ENCODE measurements around the gene XXYLT1. TPM values are rescaled to one million over a fixed set of nuclear protein-coding genes. Genes with fewer than 3 reads are reported as not detected.

Gene XXYLT1
- total and polyA plus RNA-seq, 12 donors: 6.2 to 14.6 (median 9.3) TPM

DNA sequence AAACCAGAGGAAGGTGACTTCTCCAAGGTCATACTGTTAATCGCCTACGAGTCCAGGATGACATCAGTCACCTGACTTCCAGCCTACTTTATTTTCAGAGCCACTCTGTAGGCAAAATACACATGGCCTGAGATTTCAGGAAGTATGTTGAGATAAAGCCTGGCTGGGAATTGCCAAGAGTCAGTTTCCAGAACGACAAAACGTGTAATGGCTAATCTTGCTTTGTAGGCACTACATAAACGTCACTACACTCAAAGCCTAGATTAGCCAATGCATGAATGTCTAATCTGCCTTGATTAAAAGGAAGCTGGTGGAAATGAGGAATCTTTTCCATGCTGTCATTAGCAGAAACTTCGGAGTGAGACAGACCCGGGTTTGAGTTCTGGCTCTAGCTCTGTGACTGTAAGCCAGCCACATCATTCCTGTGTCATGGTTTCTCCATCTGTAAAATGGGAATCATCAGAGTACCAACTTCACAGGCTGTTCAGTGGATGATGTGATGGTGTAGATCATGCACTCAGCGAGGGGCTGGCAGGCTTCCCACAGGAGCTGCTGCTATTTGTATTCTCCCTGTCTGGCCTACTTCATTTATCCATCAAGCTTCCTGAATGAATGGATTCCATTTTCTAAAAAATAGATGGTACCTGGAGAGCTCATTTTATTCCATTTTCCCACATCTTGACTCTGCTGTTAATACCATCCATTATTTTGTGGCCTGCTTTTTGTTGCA lies 241.9 kb downstream of the XXYLT1 start:
- no peak for TF ChIP-seq POLR2A (IDR thresholded peaks at IDR 0.05)
- TF ChIP-seq, protein P1, sequence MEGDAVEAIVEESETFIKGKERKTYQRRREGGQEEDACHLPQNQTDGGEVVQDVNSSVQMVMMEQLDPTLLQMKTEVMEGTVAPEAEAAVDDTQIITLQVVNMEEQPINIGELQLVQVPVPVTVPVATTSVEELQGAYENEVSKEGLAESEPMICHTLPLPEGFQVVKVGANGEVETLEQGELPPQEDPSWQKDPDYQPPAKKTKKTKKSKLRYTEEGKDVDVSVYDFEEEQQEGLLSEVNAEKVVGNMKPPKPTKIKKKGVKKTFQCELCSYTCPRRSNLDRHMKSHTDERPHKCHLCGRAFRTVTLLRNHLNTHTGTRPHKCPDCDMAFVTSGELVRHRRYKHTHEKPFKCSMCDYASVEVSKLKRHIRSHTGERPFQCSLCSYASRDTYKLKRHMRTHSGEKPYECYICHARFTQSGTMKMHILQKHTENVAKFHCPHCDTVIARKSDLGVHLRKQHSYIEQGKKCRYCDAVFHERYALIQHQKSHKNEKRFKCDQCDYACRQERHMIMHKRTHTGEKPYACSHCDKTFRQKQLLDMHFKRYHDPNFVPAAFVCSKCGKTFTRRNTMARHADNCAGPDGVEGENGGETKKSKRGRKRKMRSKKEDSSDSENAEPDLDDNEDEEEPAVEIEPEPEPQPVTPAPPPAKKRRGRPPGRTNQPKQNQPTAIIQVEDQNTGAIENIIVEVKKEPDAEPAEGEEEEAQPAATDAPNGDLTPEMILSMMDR (IDR thresholded peaks at IDR 0.05): no peak
- no peak overlapping the region for H3K4me3 ChIP-seq
- no peaks in the 10 kb centered on the region for H3K9me3 ChIP-seq (replicated peaks in 1 of 3)
- no peaks in the 10 kb centered on the region for H3K4me1 ChIP-seq (replicated peaks in 1 of 2)
- no peaks in the 10 kb centered on the region for H3K27me3 ChIP-seq
- intact Hi-C loops (cut with DNase I): no loop called here
- peak in 1 of 7 donors; percentile 3 for DNase-seq
- 56 to 68% (median 62%) methylated on average over 8 of the region's 8 CpGs for WGBS, 4 donors
- peak overlapping the region in 1 of 5 donors; percentile 44 for H3K27ac ChIP-seq
- no peaks in the 10 kb centered on the region for H3K36me3 ChIP-seq (replicated peaks in 1 of 2)

DNA sequence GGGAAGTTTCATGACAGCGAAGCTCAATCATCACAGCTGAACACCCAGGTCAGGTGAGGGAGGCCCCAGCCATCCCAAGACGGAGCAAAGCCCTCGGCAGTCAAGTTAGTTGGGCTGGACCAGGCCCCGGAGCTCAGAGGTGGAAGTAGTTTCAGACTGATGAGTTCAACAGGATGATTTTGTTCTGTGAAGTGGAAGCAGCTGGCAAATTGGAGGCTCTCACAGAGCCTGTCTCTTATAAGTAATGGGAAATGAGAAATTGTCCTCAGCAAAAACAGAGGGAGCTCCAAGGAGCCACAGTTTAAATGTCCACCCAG lies 245.1 kb downstream of the XXYLT1 start:
- Histone ChIP-seq H3K4me3 (no peak overlapping the region), H3K27ac (no peak overlapping the region), H3K27me3 (no peaks in the 10 kb centered on the region), H3K9me3 (replicated peaks in 1 of 3) (no peaks in the 10 kb centered on the region), H3K4me1 (replicated peaks in 1 of 2) (no peaks in the 10 kb centered on the region), H3K36me3 (replicated peaks in 1 of 2) (no peaks in the 10 kb centered on the region)
- DNase-seq: no peak
- WGBS, 4 donors: 88 to 98% (median 91%) methylated on average over 4 of the region's 4 CpGs
- TF ChIP-seq, protein P1 (IDR thresholded peaks at IDR 0.05): no peak
- TF ChIP-seq POLR2A (IDR thresholded peaks at IDR 0.05): no peak
- intact Hi-C loops (cut with DNase I): no loop called here

DNA sequence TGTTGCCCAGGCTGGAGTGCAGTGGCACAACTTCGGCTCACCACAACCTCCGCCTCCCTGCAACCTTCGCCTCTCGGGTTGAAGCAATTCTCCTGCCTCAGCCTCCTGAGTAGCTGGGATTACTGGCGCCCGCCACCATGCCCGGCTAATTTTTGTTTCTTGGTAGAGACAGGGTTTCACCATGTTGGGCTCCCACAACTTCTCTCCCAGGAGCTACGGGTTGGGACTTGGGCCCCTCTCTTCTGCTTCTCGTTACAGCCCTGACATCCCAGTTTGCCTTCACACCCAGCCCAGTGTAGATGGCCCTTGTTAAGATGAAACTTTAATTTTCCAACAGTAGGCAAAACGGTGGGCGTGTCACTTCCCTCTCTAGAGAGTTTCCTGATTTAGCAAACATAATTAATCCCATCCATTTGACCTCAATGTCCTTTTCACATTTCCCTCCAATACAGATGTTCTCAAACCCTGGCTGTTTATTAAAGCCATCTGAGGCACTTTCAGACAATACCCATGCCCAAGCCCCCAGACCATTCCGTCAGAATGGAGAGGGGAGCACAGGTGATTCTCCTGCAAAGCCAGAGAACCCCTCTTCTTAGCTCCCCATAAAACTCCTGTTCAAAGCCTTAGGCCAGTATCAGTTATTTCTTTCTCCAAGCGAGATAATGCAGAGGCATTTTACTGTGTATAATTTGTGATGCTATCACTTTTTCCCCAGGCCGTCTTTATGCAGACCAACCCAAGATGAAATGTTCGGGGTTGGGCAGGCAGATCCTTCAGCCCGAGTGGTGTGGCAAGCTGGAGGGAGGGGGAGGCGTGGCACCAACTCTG lies 245.7 kb downstream of the XXYLT1 start:
- no peak for TF ChIP-seq POLR2A (IDR thresholded peaks at IDR 0.05)
- TF ChIP-seq, protein P1 (IDR thresholded peaks at IDR 0.05): no peak
- Histone ChIP-seq H3K9me3 (replicated peaks in 1 of 3) (no peaks in the 10 kb centered on the region), H3K4me3 (no peak overlapping the region), H3K27me3 (no peaks in the 10 kb centered on the region), H3K27ac (no peak overlapping the region), H3K4me1 (replicated peaks in 1 of 2) (no peaks in the 10 kb centered on the region), H3K36me3 (replicated peaks in 1 of 2) (no peaks in the 10 kb centered on the region)
- intact Hi-C loops (cut with DNase I): no loop called here
- 78 to 85% (median 83%) methylated on average over 17 of the region's 17 CpGs for WGBS, 4 donors
- DNase-seq: no peak

DNA sequence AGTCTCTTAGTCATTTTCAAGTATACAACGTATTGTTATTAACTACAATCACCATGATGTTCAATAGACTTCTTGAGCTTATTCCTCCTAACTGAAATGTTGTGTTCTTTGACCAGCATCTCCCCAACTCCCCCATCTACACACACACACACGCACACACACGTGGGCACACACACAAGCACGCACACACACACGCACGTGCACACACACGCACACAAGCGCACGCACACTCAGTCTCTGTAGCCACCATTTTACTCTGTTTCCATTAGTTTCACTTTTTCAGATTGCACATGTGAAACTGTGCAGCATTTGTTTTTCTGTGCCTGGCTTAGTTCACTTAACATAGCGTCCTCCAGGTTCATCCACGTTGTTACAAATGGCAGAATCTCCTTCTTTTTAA lies 247.0 kb downstream of the XXYLT1 start:
- Histone ChIP-seq H3K9me3 (replicated peaks in 1 of 3) (no peaks in the 10 kb centered on the region), H3K27ac (no peak overlapping the region), H3K36me3 (replicated peaks in 1 of 2) (no peaks in the 10 kb centered on the region), H3K4me3 (no peak overlapping the region), H3K4me1 (replicated peaks in 1 of 2) (no peaks in the 10 kb centered on the region), H3K27me3 (no peaks in the 10 kb centered on the region)
- no peak for DNase-seq
- TF ChIP-seq POLR2A (IDR thresholded peaks at IDR 0.05): no peak
- TF ChIP-seq, protein P1 (IDR thresholded peaks at IDR 0.05): no peak
- WGBS, 4 donors: 73 to 93% (median 91%) methylated on average over 11 of the region's 11 CpGs
- intact Hi-C loops (cut with DNase I): no loop called here

Measured in adrenal gland (tissue), 12 donors.